A549 (cell line): ENCODE measurements around the gene P3H2.

Experiments
- CEBPB ChIP-seq, 2 experiments: fragments of >200 bp in 1 of 2; sonication (Bioruptor Twin) in 1 of 2; formaldehyde crosslinking in 1 of 2; IDR thresholded peaks; 2 replicates each; pipeline ENCODE4 v1.6.1; 2012 to 2016
- EP300 ChIP-seq, 2 experiments: fragments of >200 bp; sonication (Bioruptor Twin); formaldehyde crosslinking; IDR thresholded peaks; 2 replicates in 1 of 2; 3 replicates in 1 of 2; pipeline ENCODE4 v1.6.1; 2016 to 2017
- KDM5A ChIP-seq: fragments of 200-600 bp; sonication (generic); IDR thresholded peaks from 2 replicates; pipeline ENCODE4 v1.6.1; 2016; ENCODE audit warnings: antibody characterized with exemption, mild to moderate bottlenecking
- RAD21 ChIP-seq, 2 experiments: fragments of >200 bp in 1 of 2; sonication (Bioruptor Twin) in 1 of 2; formaldehyde crosslinking in 1 of 2; IDR thresholded peaks in 1 of 2; conservative IDR thresholded peaks in 1 of 2; 2 replicates in 1 of 2; 3 replicates in 1 of 2; pipeline ENCODE4 v1.6.1; 2012 to 2018; ENCODE audit warnings: inconsistent platforms in 1 of 2
- ZSCAN20 ChIP-seq: fragments of 250-450 bp; sonication (Bioruptor Pico); IDR thresholded peaks from 2 replicates; pipeline ENCODE4 v1.8.0; 2022; ENCODE audit warnings: mild to moderate bottlenecking, moderate library complexity
- TF ChIP-seq, protein P1 (sequence below): fragments of 450-650 bp; IDR thresholded peaks from 2 replicates; pipeline ENCODE4 v1.6.1; 2014; ENCODE audit warnings: antibody characterized with exemption
- TF ChIP-seq, protein P2 (sequence below): fragments of >200 bp; sonication (Bioruptor Twin); formaldehyde crosslinking; IDR thresholded peaks from 3 replicates; pipeline ENCODE4 v1.5.1; 2016

DNA sequence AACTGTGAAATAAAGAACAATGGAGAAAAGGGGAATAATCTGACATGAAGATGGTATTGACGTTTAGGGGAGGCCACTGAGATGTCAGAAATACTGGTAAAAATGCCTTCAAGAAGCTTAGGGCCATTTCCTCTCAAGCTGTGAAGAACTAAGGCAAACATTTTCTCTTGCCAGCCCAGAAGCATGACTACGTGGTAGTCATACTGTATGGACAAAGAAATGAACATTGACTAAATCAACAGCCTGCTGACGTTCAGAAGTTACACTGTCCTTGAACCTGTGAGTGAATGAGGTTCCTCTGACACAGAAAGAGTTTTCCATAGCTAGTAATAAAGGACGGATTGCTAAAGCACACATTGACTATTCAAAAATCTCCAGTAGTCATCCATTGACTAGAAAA, 121.0 kb downstream of the P3H2 start:
- TF ChIP-seq, protein P1, sequence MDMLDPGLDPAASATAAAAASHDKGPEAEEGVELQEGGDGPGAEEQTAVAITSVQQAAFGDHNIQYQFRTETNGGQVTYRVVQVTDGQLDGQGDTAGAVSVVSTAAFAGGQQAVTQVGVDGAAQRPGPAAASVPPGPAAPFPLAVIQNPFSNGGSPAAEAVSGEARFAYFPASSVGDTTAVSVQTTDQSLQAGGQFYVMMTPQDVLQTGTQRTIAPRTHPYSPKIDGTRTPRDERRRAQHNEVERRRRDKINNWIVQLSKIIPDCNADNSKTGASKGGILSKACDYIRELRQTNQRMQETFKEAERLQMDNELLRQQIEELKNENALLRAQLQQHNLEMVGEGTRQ = no peak
- TF ChIP-seq, protein P2, sequence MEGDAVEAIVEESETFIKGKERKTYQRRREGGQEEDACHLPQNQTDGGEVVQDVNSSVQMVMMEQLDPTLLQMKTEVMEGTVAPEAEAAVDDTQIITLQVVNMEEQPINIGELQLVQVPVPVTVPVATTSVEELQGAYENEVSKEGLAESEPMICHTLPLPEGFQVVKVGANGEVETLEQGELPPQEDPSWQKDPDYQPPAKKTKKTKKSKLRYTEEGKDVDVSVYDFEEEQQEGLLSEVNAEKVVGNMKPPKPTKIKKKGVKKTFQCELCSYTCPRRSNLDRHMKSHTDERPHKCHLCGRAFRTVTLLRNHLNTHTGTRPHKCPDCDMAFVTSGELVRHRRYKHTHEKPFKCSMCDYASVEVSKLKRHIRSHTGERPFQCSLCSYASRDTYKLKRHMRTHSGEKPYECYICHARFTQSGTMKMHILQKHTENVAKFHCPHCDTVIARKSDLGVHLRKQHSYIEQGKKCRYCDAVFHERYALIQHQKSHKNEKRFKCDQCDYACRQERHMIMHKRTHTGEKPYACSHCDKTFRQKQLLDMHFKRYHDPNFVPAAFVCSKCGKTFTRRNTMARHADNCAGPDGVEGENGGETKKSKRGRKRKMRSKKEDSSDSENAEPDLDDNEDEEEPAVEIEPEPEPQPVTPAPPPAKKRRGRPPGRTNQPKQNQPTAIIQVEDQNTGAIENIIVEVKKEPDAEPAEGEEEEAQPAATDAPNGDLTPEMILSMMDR = no peak
- TF ChIP-seq RAD21 (conservative IDR thresholded peaks at IDR 0.05 in 1 of 2, IDR thresholded peaks at IDR 0.05 in 1 of 2) (no peak), ZSCAN20 (CRISPR knock-in tag) (no peak), EP300 (IDR thresholded peaks at IDR 0.05) (no peak; a peak in 1 of 5 replicates), CEBPB (IDR thresholded peaks at IDR 0.05) (peak in 1 of 2 experiments; percentile 37; a peak in 1 of 4 replicates), KDM5A (no peak)
